Stimulated activated naive CD8-positive, alpha-beta T cell treated with anti-CD3 and anti-CD28 coated beads, Interleukin-15, Interleukin-2, amounts not matched to agents 100 U/mL and 50 U/mL, for 24 hours (primary cell): ENCODE measurements around the gene KCNJ12.
"Not testable (repeated sequence)": the region's sequence is repeated elsewhere in the genome, so short reads cannot be mapped to it uniquely, and the experiment has no call there.

ENCODE experiments used
- ATAC-seq: fragments of 150-1000 bp; cut with Tn5 transposase; one replicate; pipeline ENCODE4 v1.10.0; 2021
- DNase-seq: peaks from one replicate; pipeline ENCODE4 v3.0.0; 2021

KCNJ12 gene

GRCh38 chr17:21376081-21376758 is at the start of gene KCNJ12:
Gene KCNJ12 (plus strand): TSS chr17:21376357. CDS start chr17:21415343, 38,986 bp downstream.
- no peak for ATAC-seq
- no peak for DNase-seq

GRCh38 chr17:21327921-21328320 is 48.2 kb upstream of the KCNJ12 start:
- ATAC-seq, DNase-seq: not testable (repeated sequence)

- not testable (repeated sequence) for ATAC-seq, DNase-seq
These were observed 47.4 kb upstream of the KCNJ12 start for GRCh38 chr17:21328778-21329177.

- ATAC-seq (no peak), DNase-seq (no peak)
These were observed 45.6 kb upstream of the KCNJ12 start for GRCh38 chr17:21330436-21331160.

GRCh38 chr17:21336541-21337294 is 39.4 kb upstream of the KCNJ12 start:
- not testable (repeated sequence) for DNase-seq, ATAC-seq

- ATAC-seq, result not testable (repeated sequence)
These were observed 38.1 kb upstream of the KCNJ12 start for GRCh38 chr17:21337981-21338625.

GRCh38 chr17:21339011-21339410 is 37.1 kb upstream of the KCNJ12 start:
- no peak for ATAC-seq
- DNase-seq, result no peak

More at GRCh38 chr17:21337981-21338625, 38.1 kb upstream of the KCNJ12 start:
- DNase-seq, result not testable (repeated sequence)

- ATAC-seq, DNase-seq: not testable (repeated sequence)
These were observed 36.6 kb upstream of the KCNJ12 start for GRCh38 chr17:21339571-21339970.

GRCh38 chr17:21340407-21340806 is 35.8 kb upstream of the KCNJ12 start:
- ATAC-seq, DNase-seq: not testable (repeated sequence)

- not testable (repeated sequence) for DNase-seq, ATAC-seq
These were observed 34.9 kb upstream of the KCNJ12 start for GRCh38 chr17:21341279-21341678.

GRCh38 chr17:21341925-21342540 is 34.1 kb upstream of the KCNJ12 start:
- not testable (repeated sequence) for ATAC-seq, DNase-seq

GRCh38 chr17:21343061-21343949 is 32.9 kb upstream of the KCNJ12 start:
- DNase-seq, ATAC-seq: not testable (repeated sequence)

- ATAC-seq, DNase-seq: not testable (repeated sequence)
These were observed 31.4 kb upstream of the KCNJ12 start for GRCh38 chr17:21344801-21345200.

- DNase-seq (no peak), ATAC-seq (no peak)
These were observed 30.9 kb upstream of the KCNJ12 start for GRCh38 chr17:21345236-21345635.

- ATAC-seq, DNase-seq: not testable (repeated sequence)
These were observed 30.1 kb upstream of the KCNJ12 start for GRCh38 chr17:21346107-21346506.

GRCh38 chr17:21346651-21347250 is 29.4 kb upstream of the KCNJ12 start:
- ATAC-seq, DNase-seq: not testable (repeated sequence)

- ATAC-seq, DNase-seq: not testable (repeated sequence)
These were observed 28.5 kb upstream of the KCNJ12 start for GRCh38 chr17:21347660-21348059.

GRCh38 chr17:21348081-21348925 is 27.9 kb upstream of the KCNJ12 start:
- not testable (repeated sequence) for ATAC-seq

GRCh38 chr17:21348926-21349261 is 27.3 kb upstream of the KCNJ12 start:
- not testable (repeated sequence) for DNase-seq, ATAC-seq

More at GRCh38 chr17:21348081-21348925, 27.9 kb upstream of the KCNJ12 start:
- not testable (repeated sequence) for DNase-seq
